Measurements from ENCODE around the gene VTI1A.

Gene VTI1A

DNA sequence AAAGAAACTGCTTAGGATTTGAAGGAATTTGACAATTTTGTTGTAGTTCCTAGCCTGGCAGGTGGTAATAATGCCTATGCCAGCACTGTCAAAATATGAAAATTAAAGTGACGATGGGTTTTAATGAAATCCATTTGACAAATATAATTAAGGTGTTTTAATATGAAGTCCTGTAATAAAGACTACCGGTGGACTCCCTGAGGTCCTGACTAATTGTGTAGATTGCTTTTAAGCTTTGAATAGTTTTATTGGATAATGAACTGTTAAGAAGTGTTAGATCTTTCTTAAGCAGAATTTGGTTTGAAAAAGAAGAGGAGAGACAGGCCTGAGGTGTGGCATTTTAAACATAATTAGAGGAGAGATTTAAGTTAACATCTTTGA lies 197.2 kb downstream of the VTI1A start:
- DNase-seq: no peak

DNA sequence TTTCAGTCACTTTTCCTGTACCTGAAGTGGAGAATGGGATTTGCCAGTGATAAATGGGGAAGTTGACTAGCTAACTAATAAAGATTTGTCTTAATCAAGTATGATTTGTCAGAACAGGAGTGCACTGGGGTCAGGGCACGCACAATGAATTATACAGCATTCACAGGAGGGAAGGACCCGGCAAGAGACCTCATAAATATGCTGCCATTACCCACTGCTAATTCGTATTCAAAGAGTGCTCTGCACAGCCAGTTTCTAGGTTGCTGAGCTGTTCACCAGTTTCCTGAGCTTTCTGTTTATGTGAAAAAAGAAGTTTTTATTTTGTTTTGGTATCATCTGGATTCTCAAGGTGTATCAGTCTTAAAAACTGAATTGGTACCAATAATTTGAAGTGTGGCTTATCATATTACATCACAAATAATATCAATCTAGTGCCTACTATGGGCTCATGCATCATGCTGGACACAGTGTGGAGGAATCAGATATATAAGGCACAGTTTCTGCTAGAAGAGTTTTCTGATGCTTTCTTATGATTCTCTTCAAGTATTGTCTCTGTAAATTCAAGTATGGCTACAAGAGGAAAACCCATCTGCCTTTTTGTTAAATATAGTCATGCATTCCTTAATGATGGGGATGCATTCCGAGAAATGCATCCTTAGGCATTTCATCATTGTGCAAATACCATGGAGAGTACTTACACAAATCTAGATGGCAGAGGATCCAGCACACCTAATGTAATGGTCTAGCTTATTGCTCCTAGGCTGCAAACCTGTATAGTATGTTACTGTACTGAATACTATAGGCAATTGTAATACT lies 202.2 kb downstream of the VTI1A start:
- no peak for DNase-seq

DNA sequence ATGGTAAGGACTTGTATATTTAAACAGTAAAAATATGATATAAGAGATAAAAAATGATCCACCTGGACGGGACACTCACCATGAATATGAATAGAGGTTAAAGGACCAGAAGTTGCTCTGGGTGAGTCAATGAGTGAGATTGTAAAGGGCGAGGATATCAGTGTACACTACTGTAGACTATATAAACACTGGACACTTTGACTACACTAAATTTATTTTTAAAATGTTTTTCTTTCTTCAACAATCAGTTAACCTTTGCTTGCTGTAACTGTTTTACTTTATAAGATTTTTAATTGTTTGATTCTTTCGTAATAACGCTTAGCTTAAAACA lies 202.8 kb downstream of the VTI1A start:
- DNase-seq: no peak

DNA sequence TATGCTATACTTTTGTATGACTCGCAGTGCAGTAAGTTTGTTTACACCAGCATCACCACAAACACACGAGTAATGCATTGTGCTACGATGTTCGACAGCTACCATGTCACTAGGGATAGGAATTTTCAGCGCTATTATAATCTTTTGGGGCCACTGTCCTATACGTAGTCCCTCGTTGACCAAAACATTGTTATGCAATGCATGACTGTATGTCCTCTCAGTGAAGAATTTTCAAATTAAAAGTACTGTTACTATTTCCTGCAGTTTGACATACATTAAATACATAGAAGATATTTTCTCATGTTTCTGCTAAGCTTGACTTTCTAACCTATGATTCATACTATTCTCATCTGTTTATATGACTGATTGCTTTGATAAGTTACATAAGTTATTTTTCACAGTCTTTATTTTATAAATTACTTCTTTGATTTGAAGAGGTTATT lies 203.6 kb downstream of the VTI1A start:
- no peak for DNase-seq

DNA sequence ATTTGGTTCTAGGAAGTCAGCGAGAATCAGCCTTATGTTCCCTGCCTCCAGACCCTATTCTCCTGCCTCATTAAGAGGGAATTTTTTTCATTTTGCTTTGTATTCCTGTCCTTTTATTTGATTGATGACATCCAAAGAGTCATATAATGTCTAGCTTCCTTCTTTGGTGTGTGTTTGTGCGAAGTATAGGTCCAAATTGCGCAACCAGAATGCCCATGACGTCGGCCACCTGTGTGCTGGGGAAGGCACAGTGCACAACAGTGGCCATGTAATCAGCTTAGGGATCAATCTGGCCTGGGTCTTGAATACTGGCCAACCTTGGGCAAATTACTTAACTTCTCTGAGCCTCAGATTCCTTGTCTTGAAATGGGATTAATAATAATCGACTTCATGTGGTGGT lies 206.2 kb downstream of the VTI1A start:
- DNase-seq: no peak

DNA sequence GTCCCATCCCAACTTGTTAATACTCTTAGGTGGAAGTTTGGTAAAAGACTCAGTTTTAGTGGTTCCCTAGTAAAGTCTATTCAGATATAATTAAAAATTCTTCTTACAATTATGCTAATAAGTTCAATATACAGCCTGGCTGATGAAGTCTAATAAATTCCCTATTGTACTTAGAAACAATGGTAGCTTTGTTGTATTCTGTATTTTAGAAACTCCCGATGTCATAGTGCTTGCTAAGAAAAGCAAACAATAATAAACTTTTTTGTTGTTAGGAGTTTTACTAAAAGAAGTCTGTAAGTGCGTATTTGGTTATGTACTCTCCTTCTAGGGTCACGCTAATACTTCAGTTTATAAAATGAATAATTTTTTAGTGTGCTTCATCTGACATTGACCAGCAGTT lies 206.8 kb downstream of the VTI1A start:
- no peak for DNase-seq

DNA sequence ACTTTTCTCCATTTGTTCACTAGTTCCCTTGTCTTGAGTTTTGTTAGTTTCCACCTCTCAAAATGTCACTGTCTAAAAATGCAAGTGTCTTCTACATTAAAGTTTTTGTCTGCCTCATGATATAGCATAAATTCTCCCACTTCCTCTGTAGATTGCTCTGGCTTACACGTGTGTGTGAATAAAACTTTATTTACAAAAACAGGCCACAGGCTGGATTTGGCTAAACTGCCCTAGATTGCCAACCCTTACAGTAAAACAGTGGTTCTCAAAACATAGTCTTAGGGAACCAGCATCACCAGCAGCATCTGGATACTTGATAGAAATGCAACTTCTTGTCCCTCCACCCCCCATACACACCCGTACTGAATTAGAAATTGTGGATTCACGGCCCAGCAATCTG lies 207.8 kb downstream of the VTI1A start:
- no peak for DNase-seq

DNA sequence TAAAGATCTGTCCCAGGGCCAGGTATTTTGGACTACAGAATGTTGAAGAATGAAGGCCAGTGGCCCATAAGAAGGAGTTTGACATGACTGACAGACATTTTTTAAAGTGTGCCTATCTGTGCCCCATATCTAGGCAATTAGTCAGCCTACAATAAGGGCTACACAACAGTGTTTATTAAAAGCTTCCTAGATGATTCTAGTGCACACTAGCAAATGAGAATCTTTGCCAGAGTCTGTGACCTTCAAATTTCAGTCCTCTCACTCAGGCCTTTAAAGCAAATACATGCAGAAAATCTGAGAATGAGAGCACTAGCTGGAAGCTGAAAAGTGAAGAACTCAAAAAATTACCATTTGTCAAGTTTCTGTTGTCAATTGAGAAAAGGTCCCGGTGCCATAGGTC lies 208.7 kb downstream of the VTI1A start:
- no peak for DNase-seq

DNA sequence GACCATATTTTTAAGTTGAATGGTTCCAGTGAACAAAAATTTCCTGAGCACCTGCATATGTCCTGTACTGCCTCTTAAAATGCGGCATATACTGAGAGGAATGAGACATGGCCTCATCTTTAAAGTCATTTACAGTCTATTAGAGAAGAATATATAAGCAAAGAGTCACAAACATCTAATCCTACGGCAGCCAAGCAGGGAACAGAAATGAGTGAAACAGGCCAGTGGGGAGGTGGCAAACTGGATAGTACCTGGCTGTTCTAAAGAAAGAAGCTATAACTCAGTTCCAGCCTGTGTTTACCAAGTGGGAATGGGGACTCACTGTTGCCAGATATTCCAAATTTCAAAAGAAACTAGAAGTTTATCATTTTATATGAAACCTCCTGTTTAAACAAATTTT lies 211.4 kb downstream of the VTI1A start:
- DNase-seq: no peak

DNA sequence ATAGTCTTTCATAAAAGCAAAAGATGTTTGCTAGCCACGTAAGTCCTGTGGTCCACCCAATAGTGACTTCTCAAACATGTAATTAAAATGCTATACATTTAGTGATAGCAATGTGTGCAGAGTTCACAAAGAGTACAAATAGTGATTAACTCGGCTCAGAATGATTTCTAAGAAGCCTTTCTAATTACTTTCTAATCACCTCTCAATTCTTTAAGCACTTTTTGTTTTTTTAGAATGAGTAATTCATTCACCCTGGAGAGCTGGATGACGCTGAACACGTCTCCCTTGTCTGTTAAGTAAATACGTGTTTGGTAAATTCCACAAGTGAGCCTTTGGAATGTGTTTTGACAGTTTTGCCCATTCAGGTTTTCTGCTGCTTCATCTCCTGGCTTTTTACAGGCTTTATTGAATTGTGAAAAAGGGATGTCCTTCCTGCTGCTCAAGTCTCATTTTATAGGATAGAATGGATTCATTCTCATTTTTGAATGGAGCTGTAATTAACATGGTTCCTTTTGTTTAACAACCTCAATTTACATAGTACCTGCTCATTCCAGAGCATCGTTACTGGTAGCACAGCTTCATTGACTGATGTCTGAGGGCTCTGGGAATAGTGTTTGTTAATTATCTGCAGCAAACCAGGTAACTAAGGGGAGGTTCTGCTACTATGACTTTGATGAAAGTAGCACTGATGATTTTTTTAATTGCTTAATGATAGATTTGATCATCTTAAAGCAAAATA lies 212.1 kb downstream of the VTI1A start:
- DNase-seq: no peak

DNA sequence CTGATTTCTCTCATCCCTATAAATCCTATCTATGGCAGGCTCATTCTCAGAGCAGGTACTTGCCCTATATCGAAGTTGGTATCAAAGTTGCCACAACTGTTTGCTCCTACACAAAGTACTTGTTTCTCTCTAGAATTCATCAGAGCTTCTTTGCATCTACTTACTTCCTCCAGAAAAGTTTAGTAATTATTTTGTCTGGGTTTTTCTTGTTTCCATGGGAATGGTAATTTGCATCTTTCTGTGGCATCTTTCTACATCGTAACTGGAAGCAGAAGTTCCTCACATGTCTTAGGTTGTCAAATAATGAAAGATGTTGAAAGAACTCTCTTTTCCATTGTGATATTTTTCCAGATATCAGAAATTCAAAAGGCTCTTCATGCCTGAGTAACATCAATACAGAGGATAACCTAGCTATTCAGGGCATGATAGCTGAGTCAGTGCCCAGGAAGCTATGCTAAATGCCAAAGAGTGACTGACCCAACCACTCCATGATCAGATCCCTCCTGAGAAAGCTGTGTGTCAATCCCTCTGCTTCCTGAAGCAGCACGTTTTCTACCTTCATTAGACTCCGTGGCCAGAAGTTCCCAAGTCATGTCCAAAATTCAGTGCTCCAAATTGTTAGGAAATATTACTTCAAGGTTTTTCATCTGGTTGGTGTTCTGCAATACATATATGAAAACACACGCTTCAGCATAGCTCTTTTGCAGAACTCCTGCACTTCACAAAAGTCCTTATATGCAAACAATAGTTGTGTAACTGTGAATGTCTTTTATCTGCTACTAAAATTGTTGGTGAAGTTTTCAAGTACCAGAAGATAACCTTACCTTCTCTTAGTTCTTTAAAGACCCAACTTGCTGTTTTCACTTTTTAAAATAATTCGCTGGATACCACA lies 216.5 kb downstream of the VTI1A start:
- DNase-seq: no peak

DNA sequence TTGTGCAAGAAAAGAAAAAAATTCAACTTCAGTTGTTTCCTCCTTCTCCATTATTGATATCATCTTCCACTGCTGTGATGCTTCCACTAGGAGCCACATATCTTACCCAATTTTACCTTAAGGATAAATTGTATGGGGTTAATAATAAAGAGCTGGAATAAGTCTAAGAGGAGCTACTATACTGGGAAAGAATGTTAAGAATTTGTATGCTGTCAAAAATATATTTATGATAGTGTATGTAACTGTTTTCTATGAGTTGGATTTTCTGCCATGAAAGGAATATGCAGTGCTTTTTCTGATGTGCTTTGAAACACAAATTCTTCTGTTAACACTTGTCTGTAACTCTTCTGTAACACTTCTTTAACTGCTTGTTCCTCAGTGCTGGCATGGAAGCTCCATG lies 219.1 kb downstream of the VTI1A start:
- DNase-seq: no peak

DNA sequence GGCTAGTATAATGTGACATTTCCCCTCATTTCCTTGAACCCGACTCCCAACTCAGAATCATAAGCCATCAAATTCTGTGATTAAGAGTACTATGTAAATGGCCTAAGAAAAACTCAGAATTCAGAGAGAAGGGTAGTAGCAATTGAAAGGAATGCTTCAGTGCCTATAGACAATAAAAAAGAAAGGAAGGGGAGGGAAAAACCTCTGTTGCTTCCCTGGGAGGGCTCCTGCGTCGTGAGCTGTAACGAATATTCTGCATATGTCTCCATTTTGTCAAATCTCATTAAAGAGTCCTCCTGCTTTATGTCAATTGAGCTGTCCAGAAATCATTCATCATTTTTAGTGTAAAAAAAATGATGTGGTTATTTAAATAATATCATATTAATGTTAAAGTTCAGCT lies 223.0 kb downstream of the VTI1A start:
- DNase-seq: no peak

DNA sequence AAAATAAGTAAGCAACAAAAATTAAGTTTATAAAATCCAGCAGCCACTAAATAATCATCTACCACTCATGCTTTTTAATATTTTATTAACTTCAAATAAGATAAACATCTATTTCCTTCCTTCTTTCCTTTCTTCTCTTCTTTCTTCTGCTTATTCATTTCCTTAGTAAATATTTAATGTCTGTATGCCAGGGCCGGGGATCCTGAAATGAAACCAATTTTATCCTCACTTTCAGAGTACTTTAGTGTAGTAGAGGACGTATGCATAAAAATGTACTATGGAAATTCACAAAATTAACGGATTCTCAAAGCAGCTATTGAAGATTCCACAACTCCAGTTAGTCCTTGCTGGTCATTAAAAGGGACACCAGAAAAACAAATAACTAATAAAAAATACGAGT lies 224.7 kb downstream of the VTI1A start:
- no peak for DNase-seq

DNA sequence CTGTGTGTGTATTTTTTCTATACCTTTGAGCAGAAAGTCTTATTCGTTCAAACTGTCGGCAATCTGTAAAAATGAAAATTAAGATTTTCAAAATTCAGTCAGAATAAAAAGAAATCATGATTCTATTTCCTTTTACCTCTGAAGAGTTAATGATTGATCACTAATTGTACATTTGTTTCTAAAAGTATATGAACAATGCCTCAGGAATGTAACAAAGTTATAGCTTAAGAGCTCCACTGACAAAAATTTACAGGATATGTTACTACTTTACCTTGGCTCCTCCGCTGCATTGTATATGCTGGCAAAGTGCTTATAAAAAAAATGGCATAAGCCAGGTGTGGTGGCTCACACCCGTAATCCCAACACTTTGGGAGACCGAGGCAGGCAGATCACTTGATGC lies 225.7 kb downstream of the VTI1A start:
- no peak for DNase-seq

DNA sequence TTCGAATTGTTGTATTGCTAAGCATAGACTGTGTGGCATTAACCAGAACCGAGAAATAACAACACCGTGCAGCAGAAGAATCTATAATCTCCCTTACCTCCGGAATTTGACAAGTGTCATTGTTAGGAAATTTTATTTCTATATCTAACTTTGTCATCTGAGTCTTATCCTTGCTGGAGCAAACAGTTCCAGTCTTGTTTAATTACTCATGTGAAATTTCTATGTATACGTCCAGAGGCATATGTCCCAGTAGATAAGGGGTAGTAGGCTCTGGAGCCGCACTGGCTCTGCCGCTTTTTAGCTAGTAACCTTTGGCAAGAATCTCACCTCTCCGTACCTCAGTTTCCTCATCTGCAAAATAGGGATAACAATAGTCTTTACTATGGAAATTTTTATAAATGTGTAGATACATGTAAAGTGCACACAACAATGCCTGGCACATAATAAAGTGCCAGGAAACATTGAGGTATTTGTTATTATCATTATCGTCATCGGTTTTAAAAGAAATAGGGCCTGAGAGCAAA lies 228.6 kb downstream of the VTI1A start:
- DNase-seq: no peak

DNA sequence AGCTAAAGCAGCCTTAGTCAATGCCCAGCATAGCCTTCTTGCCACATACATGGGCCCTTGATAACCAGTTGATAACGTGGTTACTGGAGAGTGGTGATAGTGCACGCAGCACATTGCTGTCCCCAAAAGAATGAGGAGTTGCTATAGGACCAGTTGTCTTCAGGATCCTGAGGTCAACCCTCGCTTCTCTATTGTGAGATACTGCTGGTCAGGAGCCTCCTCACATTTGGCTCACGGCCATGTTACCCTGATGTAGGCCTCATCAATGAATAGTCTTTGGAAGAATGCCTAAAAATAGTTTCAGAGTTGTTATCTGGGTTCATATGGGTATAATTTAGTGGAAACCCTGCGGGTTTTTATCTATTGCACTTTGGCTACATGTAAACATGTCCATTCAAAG lies 230.7 kb downstream of the VTI1A start:
- DNase-seq: no peak

DNA sequence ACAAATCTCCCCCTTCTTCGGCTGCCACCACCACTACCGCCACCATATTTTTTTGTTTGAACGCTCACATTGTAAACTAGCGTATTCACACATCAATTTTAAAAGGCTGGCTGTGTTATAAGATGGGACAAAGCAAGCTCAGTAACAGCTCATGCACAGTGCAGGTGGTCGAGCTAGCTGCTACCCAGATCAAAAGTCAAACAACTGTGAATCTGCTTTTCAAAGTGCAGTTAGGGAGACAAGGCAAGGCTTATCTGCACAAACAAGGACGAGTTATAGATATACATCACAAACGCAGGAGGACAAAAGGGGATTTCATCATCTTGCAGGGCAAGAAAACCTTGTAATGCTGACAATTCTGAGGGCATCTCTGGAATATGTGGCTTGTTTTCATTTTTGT lies 231.6 kb downstream of the VTI1A start:
- no peak for DNase-seq

DNA sequence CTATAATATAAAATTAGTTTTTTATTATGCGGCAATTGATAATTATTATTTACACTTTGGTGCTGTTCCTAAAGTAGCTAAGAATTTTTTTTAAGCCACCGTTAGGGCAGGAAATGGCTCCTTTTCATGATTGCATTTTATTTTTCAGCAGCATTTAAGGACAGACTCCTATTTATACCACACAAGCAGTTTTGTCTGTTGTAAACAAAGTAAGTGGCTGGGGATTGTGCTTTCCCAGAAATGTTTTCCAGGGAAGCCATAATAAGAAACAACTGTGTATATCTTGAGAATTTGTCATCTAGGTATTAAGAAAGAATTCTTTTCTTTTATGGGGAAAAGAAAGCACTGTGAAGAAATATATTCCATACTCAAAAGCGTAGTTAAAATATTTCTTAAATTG lies 232.0 kb downstream of the VTI1A start:
- DNase-seq: no peak

DNA sequence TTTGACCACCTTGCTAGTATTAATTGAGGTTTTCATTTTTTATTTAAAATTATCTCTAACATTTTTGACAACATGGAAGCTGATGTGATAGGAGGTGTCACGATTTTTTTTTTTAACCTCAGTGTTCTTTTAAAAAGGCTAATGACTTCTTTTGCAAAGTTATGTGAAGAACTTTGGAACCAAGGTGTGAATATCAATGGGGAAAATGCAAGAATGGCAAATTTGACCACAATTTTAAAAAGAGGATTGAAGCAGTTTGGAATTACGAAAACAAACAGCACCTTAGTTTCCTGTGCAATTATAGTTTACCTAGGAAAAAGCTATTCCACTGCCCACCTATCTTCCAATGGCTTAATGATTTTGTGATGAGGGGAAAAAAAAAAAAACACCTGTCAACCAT lies 232.4 kb downstream of the VTI1A start:
- DNase-seq: no peak

DNA sequence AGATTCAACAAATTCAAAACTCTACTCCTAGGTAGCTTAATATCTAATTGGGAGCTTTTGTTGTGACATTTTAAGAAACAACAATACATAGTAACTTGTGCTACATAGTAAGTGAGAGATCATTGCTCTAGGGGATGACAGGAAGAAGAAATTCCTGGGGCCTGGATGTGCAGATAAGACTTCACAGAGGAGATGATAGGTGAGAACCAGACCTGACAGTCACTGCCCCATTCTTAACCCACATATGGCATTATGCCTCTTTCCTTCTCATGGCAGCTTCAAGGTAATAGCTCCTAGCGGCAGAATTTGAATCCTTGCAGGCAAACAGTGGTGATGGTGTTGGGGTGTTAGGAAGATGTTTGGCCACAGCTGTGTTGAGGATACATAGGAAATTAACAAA lies 233.6 kb downstream of the VTI1A start:
- DNase-seq: no peak

DNA sequence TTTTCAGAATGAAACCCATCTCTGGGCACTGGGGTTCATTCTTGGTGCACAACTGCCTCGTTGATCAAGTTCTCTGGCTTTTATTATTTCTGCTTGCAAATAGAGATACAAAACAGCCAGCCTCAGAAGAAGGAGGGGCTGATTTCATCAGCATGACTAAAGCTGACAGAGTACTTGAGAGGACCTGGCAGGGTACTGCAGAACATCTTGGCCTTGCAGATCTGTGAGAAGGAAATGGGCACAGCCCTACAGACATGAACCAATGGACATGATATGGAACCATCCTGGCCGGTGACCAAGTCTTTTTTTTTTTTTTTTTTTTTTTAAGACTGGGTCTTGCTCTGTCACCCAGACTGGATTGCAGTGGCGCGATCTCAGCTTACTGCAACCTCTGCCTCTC lies 240.6 kb downstream of the VTI1A start:
- no peak for DNase-seq

DNA sequence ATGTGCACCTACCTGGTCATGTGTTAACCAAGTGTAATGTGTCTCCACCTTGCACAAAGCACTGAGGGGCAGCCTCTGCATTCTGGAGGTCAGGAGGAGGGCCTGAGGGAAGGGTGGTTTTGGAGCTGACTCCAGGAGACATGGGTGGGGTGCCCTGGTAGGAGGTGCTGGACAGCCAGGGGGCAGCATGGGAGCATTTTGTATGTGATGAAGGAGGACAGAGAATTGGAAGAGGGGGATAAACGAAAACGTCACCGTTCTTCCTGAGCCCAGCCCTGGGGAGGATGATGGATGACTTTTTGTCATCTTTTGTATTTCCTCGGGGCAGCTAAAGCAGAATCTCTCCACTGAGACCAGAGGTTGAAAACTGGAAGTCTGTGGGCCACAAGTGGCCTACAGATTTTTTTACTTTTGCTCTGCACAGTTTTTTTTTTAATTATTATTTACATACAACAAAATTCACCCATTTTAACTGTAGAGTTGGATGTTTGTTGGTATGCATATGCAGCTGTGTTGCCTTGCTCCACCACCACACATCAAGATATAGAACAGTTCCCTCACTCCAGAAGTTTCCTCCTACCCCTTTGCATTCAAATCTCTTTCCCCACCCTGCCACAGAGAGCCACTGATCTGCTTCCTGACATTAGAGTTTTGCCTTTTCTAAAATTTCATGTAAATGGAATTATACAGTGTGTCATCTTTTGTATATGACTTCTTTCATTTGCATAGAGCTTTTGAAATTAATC lies 242.5 kb downstream of the VTI1A start:
- DNase-seq: no peak
